Rectal smooth muscle tissue (tissue), 1 donor: ENCODE data around the gene GSS.

ENCODE experiments used
- H3K27ac ChIP-seq: one replicate; pipeline ENCODE4 v1.7.0; 2013; ENCODE audit warnings: low read depth, low read length, inconsistent platforms
- H3K27me3 ChIP-seq: one replicate; pipeline ENCODE4 v1.7.0; 2013; ENCODE audit warnings: low read length; ENCODE audit not compliant: control insufficient read depth, insufficient read depth
- H3K36me3 ChIP-seq: one replicate; pipeline ENCODE4 v1.7.0; 2013; ENCODE audit warnings: low read length; ENCODE audit not compliant: control insufficient read depth, insufficient read depth
- H3K4me1 ChIP-seq: one replicate; pipeline ENCODE4 v1.7.0; 2013; ENCODE audit warnings: low read length; ENCODE audit not compliant: control insufficient read depth, insufficient read depth
- H3K4me3 ChIP-seq: one replicate; pipeline ENCODE4 v1.7.0; 2013; ENCODE audit warnings: low read length
- H3K9ac ChIP-seq: one replicate; pipeline ENCODE4 v1.7.0; 2013; ENCODE audit warnings: low read length

Gene GSS

DNA sequence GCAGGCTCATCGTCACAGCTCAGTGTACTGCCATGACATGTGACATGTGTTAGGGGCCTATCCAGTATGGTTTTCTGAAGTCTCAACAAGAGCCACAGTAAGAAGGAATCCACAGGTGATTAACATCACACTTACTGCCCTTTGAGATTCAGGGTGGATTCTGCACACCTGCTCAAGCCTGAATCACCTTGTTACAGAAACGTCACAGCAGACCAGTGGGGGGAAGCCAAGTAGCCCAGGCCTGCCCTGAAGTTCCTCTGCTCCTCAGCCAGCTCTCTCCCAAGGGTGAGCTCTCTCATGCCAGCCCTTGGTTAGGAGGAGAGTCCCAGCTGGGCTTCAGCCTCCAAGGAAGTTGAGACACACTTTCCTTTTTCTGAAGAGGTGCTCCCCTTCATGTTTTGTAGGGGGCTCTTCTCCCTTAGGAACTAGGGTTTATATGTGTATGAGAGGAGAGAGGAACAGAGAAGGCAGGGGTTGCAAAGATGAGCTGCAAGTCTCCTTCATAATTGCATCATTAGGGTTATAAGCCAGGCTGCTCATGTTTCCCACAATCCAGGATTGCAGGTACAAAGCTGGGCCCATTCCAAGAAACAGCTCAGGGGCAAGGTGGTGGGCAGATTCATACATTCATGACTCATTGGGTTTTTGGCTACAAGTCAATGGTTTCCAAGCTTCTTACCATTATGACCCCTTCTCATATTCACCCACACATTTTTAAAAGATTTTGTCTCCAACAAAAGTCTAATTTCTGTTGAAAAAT lies 11.6 kb downstream of the GSS start:
- no peak overlapping the region for H3K9ac ChIP-seq
- H3K27me3 ChIP-seq, result no peaks in the 10 kb centered on the region
- no peaks in the 10 kb centered on the region for H3K4me1 ChIP-seq
- no peak overlapping the region for H3K27ac ChIP-seq
- H3K4me3 ChIP-seq, result no peak overlapping the region
- peaks cover 15% of the 10 kb centered on the region for H3K36me3 ChIP-seq

- Histone ChIP-seq H3K9ac (no peak overlapping the region), H3K27ac (no peak overlapping the region), H3K27me3 (no peaks in the 10 kb centered on the region), H3K36me3 (peaks cover 15% of the 10 kb centered on the region), H3K4me1 (no peaks in the 10 kb centered on the region), H3K4me3 (no peak overlapping the region)
Measured at GRCh38 chr20:34942301-34942700, 13.3 kb downstream of the GSS start.

DNA sequence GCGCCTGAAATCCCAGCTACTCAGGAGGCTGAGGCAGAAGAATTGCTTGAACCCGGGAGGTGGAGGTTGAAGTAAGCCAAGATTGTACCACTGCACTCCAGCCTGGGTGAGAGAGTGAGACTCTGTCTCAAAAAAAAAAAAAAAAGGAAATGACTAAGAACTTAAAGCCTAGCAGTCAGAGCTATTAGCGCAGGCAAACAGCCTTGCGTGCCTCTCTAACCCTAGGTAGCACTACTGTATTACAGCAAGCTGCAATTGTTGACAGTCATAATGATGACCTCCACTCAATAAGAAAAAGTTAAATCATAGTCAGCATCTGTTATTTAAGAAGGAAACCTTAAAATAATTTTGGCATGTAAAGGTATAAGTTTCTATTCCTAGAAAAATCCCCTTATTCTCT lies 14.4 kb downstream of the GSS start:
- Histone ChIP-seq H3K27me3 (no peaks in the 10 kb centered on the region), H3K27ac (no peak overlapping the region), H3K4me3 (no peak overlapping the region), H3K36me3 (peaks cover 15% of the 10 kb centered on the region), H3K4me1 (no peaks in the 10 kb centered on the region), H3K9ac (no peak overlapping the region)

DNA sequence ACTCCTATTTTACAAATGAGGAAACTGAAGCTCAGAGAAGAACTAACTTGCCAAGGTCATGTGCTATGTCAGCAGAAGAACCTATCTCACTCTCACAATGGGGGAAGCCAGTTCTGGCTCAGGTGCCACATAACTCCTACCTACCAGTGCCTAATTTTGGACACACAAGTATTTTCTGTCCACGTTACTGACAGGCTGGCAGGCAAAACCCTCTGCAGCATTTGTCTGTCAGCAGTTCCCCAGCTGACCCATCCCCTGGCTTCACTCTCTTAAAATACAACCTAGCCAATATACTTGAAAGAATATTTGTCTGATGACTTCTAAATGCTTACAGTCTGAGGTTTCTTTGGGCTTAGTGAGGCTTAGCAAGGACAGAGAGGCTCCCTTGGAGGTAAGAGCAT lies 15.5 kb downstream of the GSS start:
- Histone ChIP-seq H3K27ac (no peak overlapping the region), H3K4me3 (no peak overlapping the region), H3K4me1 (no peaks in the 10 kb centered on the region), H3K9ac (no peak overlapping the region), H3K36me3 (peaks cover 17% of the 10 kb centered on the region), H3K27me3 (no peaks in the 10 kb centered on the region)

GRCh38 chr20:34938466-34939163 lies 17.0 kb downstream of the GSS start:
- Histone ChIP-seq H3K27ac (no peak overlapping the region), H3K9ac (no peak overlapping the region), H3K4me1 (no peaks in the 10 kb centered on the region), H3K4me3 (no peak overlapping the region), H3K27me3 (no peaks in the 10 kb centered on the region), H3K36me3 (peaks cover 11% of the 10 kb centered on the region)

DNA sequence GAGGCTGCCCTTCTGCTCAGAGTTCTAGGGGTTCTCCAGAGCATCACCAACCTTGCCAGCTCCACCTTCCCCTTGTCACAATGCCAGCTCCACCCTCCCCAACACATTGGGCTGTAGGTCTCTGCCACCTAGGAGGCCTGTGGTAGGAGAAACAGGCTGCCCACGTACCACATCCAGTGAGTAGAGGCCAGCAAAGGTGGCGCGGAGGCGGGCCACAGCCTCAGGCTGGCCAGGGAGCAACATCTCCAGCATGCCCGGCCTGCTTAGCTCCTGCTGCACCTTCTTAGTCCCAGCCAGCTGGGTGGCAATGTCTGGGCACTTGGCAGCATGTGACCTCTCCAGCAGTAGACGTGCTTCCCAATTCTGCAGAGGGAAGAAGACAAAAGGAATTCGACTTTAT lies 23.8 kb downstream of the GSS start:
- no peak overlapping the region for H3K4me3 ChIP-seq
- H3K36me3 ChIP-seq, result peaks cover 28% of the 10 kb centered on the region
- no peak overlapping the region for H3K27ac ChIP-seq
- H3K9ac ChIP-seq, result no peak overlapping the region
- H3K4me1 ChIP-seq, result no peaks in the 10 kb centered on the region
- H3K27me3 ChIP-seq, result no peaks in the 10 kb centered on the region

- Histone ChIP-seq H3K4me3 (no peak overlapping the region), H3K4me1 (no peaks in the 10 kb centered on the region), H3K27me3 (no peaks in the 10 kb centered on the region), H3K36me3 (peaks cover 43% of the 10 kb centered on the region), H3K9ac (no peak overlapping the region), H3K27ac (no peak overlapping the region)
Measured at GRCh38 chr20:34928411-34928810, 27.2 kb downstream of the GSS start.

GRCh38 chr20:34927736-34928135 lies 27.9 kb downstream of the GSS start:
- H3K27me3 ChIP-seq, result no peaks in the 10 kb centered on the region
- H3K27ac ChIP-seq, result no peak overlapping the region
- H3K4me3 ChIP-seq, result no peak overlapping the region
- H3K4me1 ChIP-seq, result no peaks in the 10 kb centered on the region
- no peak overlapping the region for H3K9ac ChIP-seq
- H3K36me3 ChIP-seq, result peaks cover 45% of the 10 kb centered on the region

DNA sequence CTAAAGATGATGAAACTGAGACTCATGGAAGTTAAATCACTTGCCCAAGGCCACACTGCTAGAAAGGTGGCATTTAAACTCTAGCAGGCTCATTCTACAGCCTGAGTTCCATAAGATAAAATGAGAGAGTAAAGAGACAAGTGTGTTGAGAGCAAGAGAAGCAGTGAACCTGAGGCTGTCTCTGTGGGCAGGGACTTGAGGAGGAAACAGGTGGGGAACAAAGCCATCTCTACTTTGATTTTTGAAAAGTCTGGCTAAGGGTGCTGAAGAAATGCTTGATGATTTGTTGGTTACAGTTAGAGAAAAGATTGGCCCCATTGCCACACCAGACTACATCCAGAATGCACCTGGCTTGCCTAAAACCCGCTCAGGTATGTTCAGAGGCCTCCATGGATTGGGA lies 29.0 kb downstream of the GSS start:
- H3K27ac ChIP-seq, result no peak overlapping the region

GRCh38 chr20:34925981-34926380 lies 29.6 kb downstream of the GSS start:
- Histone ChIP-seq H3K9ac (no peak overlapping the region), H3K4me3 (no peak overlapping the region), H3K27me3 (no peaks in the 10 kb centered on the region), H3K27ac (no peak overlapping the region), H3K36me3 (peaks cover 42% of the 10 kb centered on the region), H3K4me1 (no peaks in the 10 kb centered on the region)

More for the DNA sequence above, 29.0 kb downstream of the GSS start:
- H3K4me1 ChIP-seq, result no peaks in the 10 kb centered on the region
- H3K4me3 ChIP-seq, result no peak overlapping the region
- peaks cover 41% of the 10 kb centered on the region for H3K36me3 ChIP-seq
- no peaks in the 10 kb centered on the region for H3K27me3 ChIP-seq
- no peak overlapping the region for H3K9ac ChIP-seq

- Histone ChIP-seq H3K4me3 (no peak overlapping the region), H3K4me1 (no peaks in the 10 kb centered on the region), H3K36me3 (peaks cover 46% of the 10 kb centered on the region), H3K27me3 (no peaks in the 10 kb centered on the region), H3K27ac (no peak overlapping the region), H3K9ac (no peak overlapping the region)
Measured at GRCh38 chr20:34925341-34925740, 30.3 kb downstream of the GSS start.

GRCh38 chr20:34923414-34923813 lies 32.2 kb downstream of the GSS start:
- H3K27ac ChIP-seq, result no peak overlapping the region
- no peak overlapping the region for H3K4me3 ChIP-seq
- H3K4me1 ChIP-seq, result no peaks in the 10 kb centered on the region
- peaks cover 49% of the 10 kb centered on the region for H3K36me3 ChIP-seq
- no peak overlapping the region for H3K9ac ChIP-seq
- H3K27me3 ChIP-seq, result no peaks in the 10 kb centered on the region
